ENCODE measurements around the gene LCOR. TPM values are rescaled to one million over a fixed set of nuclear protein-coding genes. Genes with fewer than 3 reads are reported as not detected.

The LCOR gene
- total RNA-seq, 3 donors from 2014 or later (not counting 1 experiment from before 2014, with no cell fraction given) = 68.5 to 92.4 (median 87.7) TPM

GRCh38 chr10:97019213-97019844, 187.2 kb downstream of the LCOR start:
- WGBS (ENCODE audit: insufficient coverage) = 91% methylated on average over 12 of the region's 12 CpGs
- Mint-ChIP-seq H3K4me1 (peaks cover 7 to 23% of the 10 kb centered on the region in 2 donors), H3K36me3 (no peaks in the 10 kb centered on the region), H3K27ac (no peak overlapping the region), H3K4me3 (no peak overlapping the region), H3K9me3 (no peaks in the 10 kb centered on the region), H3K27me3 (ENCODE audit: low read depth in 2 of 2) (no peaks in the 10 kb centered on the region)
- no peaks in the 10 kb centered on the region for H3K27me3 ChIP-seq (ENCODE audit: control insufficient read depth, insufficient read depth, low read length)
- no peaks in the 10 kb centered on the region for H3K36me3 ChIP-seq (ENCODE audit: control insufficient read depth, insufficient read depth, low read length)
- no peak for DNase-seq
- no peak for ATAC-seq
- H3K9me3 ChIP-seq (ENCODE audit: control insufficient read depth, insufficient read depth, low read length) = no peaks in the 10 kb centered on the region
- H3K4me1 ChIP-seq (ENCODE audit: control insufficient read depth, insufficient read depth, low read length) = peaks cover 11% of the 10 kb centered on the region
- intact Hi-C loops (cut with micrococcal nuclease) = no loop called here
- TF ChIP-seq CTCF (IDR thresholded peaks at IDR 0.05) = no peak
- H3K4me3 ChIP-seq (ENCODE audit: low read length) = no peak overlapping the region
- no peak overlapping the region for H3K27ac ChIP-seq (ENCODE audit: low read length)

- no peaks in the 10 kb centered on the region for H3K36me3 Mint-ChIP-seq
- peaks cover 11% of the 10 kb centered on the region for H3K4me1 ChIP-seq (ENCODE audit: control insufficient read depth, insufficient read depth, low read length)
- intact Hi-C loops (cut with micrococcal nuclease) = no loop called here
- no peak for ATAC-seq
- H3K4me3 ChIP-seq (ENCODE audit: low read length) = no peak overlapping the region
- no peaks in the 10 kb centered on the region for H3K9me3 Mint-ChIP-seq
- H3K27me3 Mint-ChIP-seq (ENCODE audit: low read depth in 2 of 2) = no peaks in the 10 kb centered on the region
- no peaks in the 10 kb centered on the region for H3K27me3 ChIP-seq (ENCODE audit: control insufficient read depth, insufficient read depth, low read length)
- DNase-seq = no peak
- no peak overlapping the region for H3K4me3 Mint-ChIP-seq
- TF ChIP-seq CTCF (IDR thresholded peaks at IDR 0.05) = no peak
- H3K36me3 ChIP-seq (ENCODE audit: control insufficient read depth, insufficient read depth, low read length) = no peaks in the 10 kb centered on the region
- H3K9me3 ChIP-seq (ENCODE audit: control insufficient read depth, insufficient read depth, low read length) = no peaks in the 10 kb centered on the region
- 95% methylated on average over 25 of the region's 25 CpGs for WGBS (ENCODE audit: insufficient coverage)
- no peak overlapping the region for H3K27ac ChIP-seq (ENCODE audit: low read length)
- peaks cover 7 to 15% of the 10 kb centered on the region in 2 donors for H3K4me1 Mint-ChIP-seq
- no peak overlapping the region for H3K27ac Mint-ChIP-seq
Measured at GRCh38 chr10:97020452-97021400, 188.6 kb downstream of the LCOR start.

GRCh38 chr10:97022616-97023015, 190.5 kb downstream of the LCOR start:
- Histone ChIP-seq H3K9me3 (ENCODE audit: control insufficient read depth, insufficient read depth, low read length) (no peaks in the 10 kb centered on the region), H3K27me3 (ENCODE audit: control insufficient read depth, insufficient read depth, low read length) (no peaks in the 10 kb centered on the region), H3K27ac (ENCODE audit: low read length) (no peak overlapping the region), H3K36me3 (ENCODE audit: control insufficient read depth, insufficient read depth, low read length) (no peaks in the 10 kb centered on the region), H3K4me1 (ENCODE audit: control insufficient read depth, insufficient read depth, low read length) (no peaks in the 10 kb centered on the region), H3K4me3 (ENCODE audit: low read length) (no peak overlapping the region)
- Mint-ChIP-seq H3K36me3 (no peaks in the 10 kb centered on the region), H3K27me3 (ENCODE audit: low read depth in 2 of 2) (no peaks in the 10 kb centered on the region), H3K4me1 (peaks cover 0 to under 1% of the 10 kb centered on the region in 2 donors), H3K27ac (no peak overlapping the region), H3K9me3 (no peaks in the 10 kb centered on the region), H3K4me3 (no peak overlapping the region)
- intact Hi-C loops (cut with micrococcal nuclease) = no loop called here
- ATAC-seq (no peak), DNase-seq (no peak)
- no peak for TF ChIP-seq CTCF (IDR thresholded peaks at IDR 0.05)
- WGBS (ENCODE audit: insufficient coverage) = 92% methylated on average over 7 of the region's 7 CpGs

All from natural killer cell (primary cell).